ENCODE measurements around the gene ATG2A. TPM values are rescaled to one million over a fixed set of nuclear protein-coding genes. Genes with fewer than 3 reads are reported as not detected.

ATG2A gene
- total RNA-seq, 4 donors from 2014 or later: 73.8 to 118 (median 91.2) TPM

- H3K4me3 ChIP-seq (ENCODE audit: low read depth, poor library complexity, severe bottlenecking): no peak overlapping the region
- intact Hi-C loops (cut with DNase I; ENCODE audit: low total_unique reads): no loop called here
- no peak for TF ChIP-seq CTCF (IDR thresholded peaks at IDR 0.05)
- TF ChIP-seq POLR2A (IDR thresholded peaks at IDR 0.05): no peak
- no peak for DNase-seq (ENCODE audit: low spot score in 2 of 2)
- WGBS, 2 donors: 69% methylated on average over 17 of the region's 17 CpGs
These were observed 41.4 kb downstream of the ATG2A start for GRCh38 chr11:64875369-64876228.

GRCh38 chr11:64874308-64875240 is 42.4 kb downstream of the ATG2A start:
- DNase-seq (ENCODE audit: low spot score in 2 of 2): no peak
- H3K4me3 ChIP-seq (ENCODE audit: low read depth, poor library complexity, severe bottlenecking): no peak overlapping the region
- no peak for TF ChIP-seq CTCF (IDR thresholded peaks at IDR 0.05)
- TF ChIP-seq POLR2A (IDR thresholded peaks at IDR 0.05): no peak
- 84 to 87% methylated on average over 28 to 29 of the region's 29 CpGs for WGBS, 2 donors
- intact Hi-C loops (cut with DNase I; ENCODE audit: low total_unique reads): no loop called here

GRCh38 chr11:64872790-64873488 is 44.1 kb downstream of the ATG2A start:
- no peak overlapping the region for H3K4me3 ChIP-seq (ENCODE audit: low read depth, poor library complexity, severe bottlenecking)
- intact Hi-C loops (cut with DNase I; ENCODE audit: low total_unique reads): no loop called here
- WGBS, 2 donors: 74% methylated on average over 8 of the region's 8 CpGs
- no peak for DNase-seq (ENCODE audit: low spot score in 2 of 2)
- TF ChIP-seq CTCF (IDR thresholded peaks at IDR 0.05) (no peak), POLR2A (IDR thresholded peaks at IDR 0.05) (no peak)

- TF ChIP-seq CTCF (IDR thresholded peaks at IDR 0.05) (no peak), POLR2A (IDR thresholded peaks at IDR 0.05) (no peak)
- no peak overlapping the region for H3K4me3 ChIP-seq (ENCODE audit: low read depth, poor library complexity, severe bottlenecking)
- no peak for DNase-seq (ENCODE audit: low spot score in 2 of 2)
- intact Hi-C loops (cut with DNase I; ENCODE audit: low total_unique reads): no loop called here
- WGBS, 2 donors: 60 to 78% methylated on average over 3 of the region's 3 CpGs
These were observed 45.5 kb downstream of the ATG2A start for GRCh38 chr11:64871492-64871891.

- 70 to 73% methylated on average over 17 to 20 of the region's 20 CpGs for WGBS, 2 donors
- intact Hi-C loops (cut with DNase I; ENCODE audit: low total_unique reads): no loop called here
- TF ChIP-seq CTCF (IDR thresholded peaks at IDR 0.05): no peak
- no peak for TF ChIP-seq POLR2A (IDR thresholded peaks at IDR 0.05)
- H3K4me3 ChIP-seq (ENCODE audit: low read depth, poor library complexity, severe bottlenecking): no peak overlapping the region
- DNase-seq (ENCODE audit: low spot score in 2 of 2): no peak
These were observed 46.0 kb downstream of the ATG2A start for GRCh38 chr11:64870893-64871466.
